CD4-positive, alpha-beta T cell treated with Interleukin-2 at 100 ng/mL for 4 hours (primary cell): ENCODE data around the gene MYPN.
"Not testable (repeated sequence)": the region's sequence is repeated elsewhere in the genome, so short reads cannot be mapped to it uniquely, and the experiment has no call there.

Experiments
- DNase-seq: peaks from one replicate; pipeline ENCODE4 v3.0.0-alpha.2; 2020; ENCODE audit warnings: low spot score

Gene MYPN

GRCh38 chr10:68230268-68230667, 121.0 kb downstream of the MYPN start:
- DNase-seq, result no peak

- DNase-seq, result no peak
These were observed 122.0 kb downstream of the MYPN start for GRCh38 chr10:68231106-68231816.

- no peak for DNase-seq
These were observed 122.5 kb downstream of the MYPN start, which contains the start of gene ATOH7 for GRCh38 chr10:68231817-68232251. Gene ATOH7, minus strand, starts transcription at chr10:68232113. Its CDS starts 436 bp downstream, at chr10:68231677.

- DNase-seq, result no peak
These were observed 123.8 kb downstream of the MYPN start for GRCh38 chr10:68233046-68233445.

- DNase-seq, result no peak
These were observed 125.8 kb downstream of the MYPN start for GRCh38 chr10:68235111-68235510.

GRCh38 chr10:68235581-68235980, 126.3 kb downstream of the MYPN start:
- DNase-seq, result no peak

- DNase-seq, result no peak
These were observed 127.9 kb downstream of the MYPN start for GRCh38 chr10:68237173-68237572.

- DNase-seq, result no peak
These were observed 129.1 kb downstream of the MYPN start for GRCh38 chr10:68238371-68238770.

- DNase-seq, result no peak
These were observed 129.8 kb downstream of the MYPN start for GRCh38 chr10:68239069-68239468.

GRCh38 chr10:68239596-68240150, 130.4 kb downstream of the MYPN start:
- DNase-seq, result no peak

- DNase-seq, result no peak
These were observed 132.8 kb downstream of the MYPN start for GRCh38 chr10:68242051-68242450.

- DNase-seq, result not testable (repeated sequence)
These were observed 137.1 kb downstream of the MYPN start for GRCh38 chr10:68246397-68246796.

GRCh38 chr10:68247931-68248330, 138.6 kb downstream of the MYPN start:
- DNase-seq, result no peak

- DNase-seq, result no peak
These were observed 140.0 kb downstream of the MYPN start for GRCh38 chr10:68249297-68249696.

GRCh38 chr10:68251151-68251550, 141.9 kb downstream of the MYPN start:
- no peak for DNase-seq

GRCh38 chr10:68251625-68252495, 142.6 kb downstream of the MYPN start:
- DNase-seq, result no peak

- no peak for DNase-seq
These were observed 144.1 kb downstream of the MYPN start for GRCh38 chr10:68253346-68253745.

- DNase-seq, result no peak
These were observed 152.0 kb downstream of the MYPN start for GRCh38 chr10:68261132-68261856.
